Ascending aorta (tissue), 2 donors: ENCODE measurements around the gene LEFTY1. TPM values are rescaled to one million over a fixed set of nuclear protein-coding genes. Genes with fewer than 3 reads are reported as not detected.

Experiments used
- DNase-seq, 2 donors: peaks; one replicate each; pipeline ENCODE4 v3.0.0-alpha.2; 2019; ENCODE audit warnings: low spot score in 2 of 2
- H3K27ac ChIP-seq, 2 donors: fragments of 200-600 bp; sonication (generic); one replicate each; pipeline ENCODE4 v1.5.1; 2016 to 2017; ENCODE audit warnings: mild to moderate bottlenecking in 1 of 2
- H3K27me3 ChIP-seq: fragments of 200-600 bp; sonication (generic); one replicate; pipeline ENCODE4 v1.5.1; 2017
- H3K36me3 ChIP-seq, 2 donors: fragments of 200-600 bp; sonication (generic); one replicate each; pipeline ENCODE4 v1.5.1; 2016
- H3K4me1 ChIP-seq, 2 donors: fragments of 200-600 bp; sonication (generic); one replicate each; pipeline ENCODE4 v1.5.1; 2016 to 2017; ENCODE audit warnings: mild to moderate bottlenecking in 1 of 2
- H3K4me3 ChIP-seq, 2 donors: fragments of 200-600 bp; sonication (generic); one replicate each; pipeline ENCODE4 v1.5.1; 2016 to 2017; ENCODE audit warnings: mild to moderate bottlenecking in 1 of 2
- H3K9me3 ChIP-seq, 2 donors: fragments of 200-600 bp; sonication (generic); one replicate each; pipeline ENCODE4 v1.5.1; 2016
- intact Hi-C: fragments of 100-400 bp; cut with DNase I; formaldehyde crosslinking; loops from one replicate; pipeline ENCODE4 v1.15.1; 2023
- total RNA-seq: library from RNA; depleted of rRNA; stranded (reverse); fragments of >200 nt; gene quantifications from one replicate; pipeline ENCODE4 v1.1.0, GENCODE V29; 2016
- TF ChIP-seq, protein P1 (sequence below), 3 experiments: fragments of 200-600 bp in 2 of 3; fragments of 450-650 bp in 1 of 3; sonication (generic) in 2 of 3; IDR thresholded peaks; one replicate each; pipeline ENCODE4 v1.5.1; 2016 to 2019; ENCODE audit warnings: antibody characterized with exemption in 3 of 3, mild to moderate bottlenecking in 1 of 3, moderate library complexity in 1 of 3

LEFTY1 gene
- total RNA-seq, 1 donor from 2014 or later = not detected

DNA sequence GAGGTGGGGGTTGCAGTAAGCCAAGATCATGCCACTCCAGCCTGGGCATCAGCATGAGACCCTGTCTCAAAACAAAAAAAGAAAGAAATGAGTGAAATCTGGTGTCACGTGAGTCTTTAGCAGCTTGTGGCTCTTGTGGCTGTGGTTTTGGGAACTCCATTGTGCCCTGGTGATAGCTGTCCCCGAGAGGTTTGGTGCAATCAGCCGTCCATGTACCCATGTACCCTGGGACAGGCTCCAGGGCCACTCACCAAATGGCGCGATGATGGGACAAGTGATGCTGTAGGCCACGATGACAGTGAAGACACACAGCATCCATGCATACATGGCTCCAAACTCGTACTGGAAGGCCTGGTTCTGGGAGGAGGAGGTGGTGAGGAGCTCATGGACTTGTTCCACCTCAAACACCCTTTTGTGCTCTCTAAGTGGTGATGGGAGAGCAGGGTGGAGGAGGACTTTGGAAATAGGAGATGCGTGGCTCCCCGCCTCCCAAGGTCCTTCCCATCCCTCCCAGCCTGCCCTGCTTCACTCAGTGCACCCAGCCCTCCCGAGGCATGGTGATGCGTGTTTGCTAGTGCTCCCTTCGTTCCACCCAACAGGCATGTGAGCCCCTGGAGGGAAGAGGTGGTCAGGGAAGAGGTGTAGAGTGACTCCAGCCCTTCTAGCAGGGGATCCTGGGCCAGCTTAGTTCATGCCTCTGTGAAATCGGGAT, 36.4 kb downstream of the LEFTY1 start:
- intact Hi-C loops = no loop called here
- peaks cover 51 to 71% of the 10 kb centered on the region in 2 donors for H3K36me3 ChIP-seq
- TF ChIP-seq, protein P1, sequence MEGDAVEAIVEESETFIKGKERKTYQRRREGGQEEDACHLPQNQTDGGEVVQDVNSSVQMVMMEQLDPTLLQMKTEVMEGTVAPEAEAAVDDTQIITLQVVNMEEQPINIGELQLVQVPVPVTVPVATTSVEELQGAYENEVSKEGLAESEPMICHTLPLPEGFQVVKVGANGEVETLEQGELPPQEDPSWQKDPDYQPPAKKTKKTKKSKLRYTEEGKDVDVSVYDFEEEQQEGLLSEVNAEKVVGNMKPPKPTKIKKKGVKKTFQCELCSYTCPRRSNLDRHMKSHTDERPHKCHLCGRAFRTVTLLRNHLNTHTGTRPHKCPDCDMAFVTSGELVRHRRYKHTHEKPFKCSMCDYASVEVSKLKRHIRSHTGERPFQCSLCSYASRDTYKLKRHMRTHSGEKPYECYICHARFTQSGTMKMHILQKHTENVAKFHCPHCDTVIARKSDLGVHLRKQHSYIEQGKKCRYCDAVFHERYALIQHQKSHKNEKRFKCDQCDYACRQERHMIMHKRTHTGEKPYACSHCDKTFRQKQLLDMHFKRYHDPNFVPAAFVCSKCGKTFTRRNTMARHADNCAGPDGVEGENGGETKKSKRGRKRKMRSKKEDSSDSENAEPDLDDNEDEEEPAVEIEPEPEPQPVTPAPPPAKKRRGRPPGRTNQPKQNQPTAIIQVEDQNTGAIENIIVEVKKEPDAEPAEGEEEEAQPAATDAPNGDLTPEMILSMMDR (IDR thresholded peaks at IDR 0.05) = no peak
- H3K9me3 ChIP-seq = no peaks in the 10 kb centered on the region
- H3K27me3 ChIP-seq = no peaks in the 10 kb centered on the region
- no peak overlapping the region for H3K27ac ChIP-seq
- H3K4me1 ChIP-seq = no peaks in the 10 kb centered on the region
- no peak overlapping the region for H3K4me3 ChIP-seq
- no peak for DNase-seq

DNA sequence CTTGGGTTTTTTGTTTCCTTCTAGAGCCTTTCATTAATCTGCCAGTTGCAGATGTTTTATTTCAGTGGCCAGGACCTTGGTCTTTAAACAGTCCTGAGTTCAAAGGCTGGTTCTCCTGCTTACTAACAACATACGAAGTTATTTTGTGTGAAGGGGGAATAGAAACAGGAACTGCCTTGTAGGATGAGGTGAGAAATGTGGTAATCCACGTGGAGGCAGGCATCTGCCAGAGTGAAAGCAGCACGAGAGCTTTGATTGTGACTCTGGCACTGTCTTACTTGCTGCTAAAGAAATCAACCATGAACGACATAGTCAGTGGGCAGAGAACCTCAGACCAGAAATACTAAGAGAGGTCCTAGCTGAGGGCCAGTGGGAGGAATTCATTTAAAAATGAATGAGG, 37.1 kb downstream of the LEFTY1 start:
- Histone ChIP-seq H3K4me3 (no peak overlapping the region), H3K27ac (no peak overlapping the region), H3K36me3 (peaks cover 55 to 70% of the 10 kb centered on the region in 2 donors), H3K27me3 (no peaks in the 10 kb centered on the region), H3K4me1 (no peaks in the 10 kb centered on the region), H3K9me3 (no peaks in the 10 kb centered on the region)
- intact Hi-C loops = no loop called here
- no peak for DNase-seq
- TF ChIP-seq, protein P1 (IDR thresholded peaks at IDR 0.05) = no peak

DNA sequence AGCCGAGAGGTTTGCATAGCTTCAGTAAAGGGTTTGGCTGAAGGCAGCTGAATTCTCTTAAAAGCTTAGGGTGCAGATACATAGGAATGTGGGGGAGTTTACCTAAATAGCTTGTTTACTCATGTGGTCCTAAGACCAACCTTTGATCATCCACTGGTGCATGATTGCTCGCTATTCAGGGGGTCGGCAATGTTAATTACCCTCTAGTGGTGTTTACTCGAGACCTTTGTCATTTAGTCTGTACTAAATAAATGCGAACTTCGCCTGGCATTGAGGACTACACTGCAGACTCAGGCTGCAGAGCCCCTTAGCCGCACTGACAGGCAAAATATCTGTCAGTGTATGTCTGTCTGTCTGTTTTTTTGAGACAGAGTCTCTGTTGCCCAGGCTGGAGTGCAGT, 38.6 kb downstream of the LEFTY1 start:
- no peaks in the 10 kb centered on the region for H3K9me3 ChIP-seq
- H3K4me1 ChIP-seq = peaks cover 0 to 2% of the 10 kb centered on the region in 2 donors
- intact Hi-C loops = no loop called here
- peaks cover 53 to 66% of the 10 kb centered on the region in 2 donors for H3K36me3 ChIP-seq
- no peak overlapping the region for H3K27ac ChIP-seq
- TF ChIP-seq, protein P1 (IDR thresholded peaks at IDR 0.05) = no peak
- no peak for DNase-seq
- H3K4me3 ChIP-seq = no peak overlapping the region
- H3K27me3 ChIP-seq = no peaks in the 10 kb centered on the region

DNA sequence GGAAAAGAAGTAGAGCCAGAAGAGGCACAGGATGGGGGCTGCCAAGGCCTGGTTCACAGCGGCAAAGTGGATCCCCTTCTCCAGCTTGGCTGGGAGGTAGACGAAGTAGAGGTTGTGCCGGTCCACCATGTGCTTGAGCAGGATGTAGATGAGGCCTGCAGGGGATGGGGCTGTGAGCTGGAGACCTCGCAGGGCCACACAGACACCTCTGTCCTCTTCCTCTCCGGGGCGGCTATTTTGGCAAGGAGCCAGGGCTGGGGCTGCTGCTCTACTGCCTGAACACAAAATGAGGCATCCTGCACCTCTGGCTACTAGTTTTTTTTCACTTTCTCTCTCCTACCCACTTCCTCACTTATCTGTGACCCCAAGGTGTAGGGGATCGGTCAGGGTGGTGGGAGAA, 39.0 kb downstream of the LEFTY1 start:
- TF ChIP-seq, protein P1 (IDR thresholded peaks at IDR 0.05) = no peak
- DNase-seq = no peak
- H3K9me3 ChIP-seq = no peaks in the 10 kb centered on the region
- no peak overlapping the region for H3K4me3 ChIP-seq
- H3K27ac ChIP-seq = no peak overlapping the region
- no peaks in the 10 kb centered on the region for H3K27me3 ChIP-seq
- intact Hi-C loops = no loop called here
- peaks cover 0 to 2% of the 10 kb centered on the region in 2 donors for H3K4me1 ChIP-seq
- peaks cover 50 to 63% of the 10 kb centered on the region in 2 donors for H3K36me3 ChIP-seq

DNA sequence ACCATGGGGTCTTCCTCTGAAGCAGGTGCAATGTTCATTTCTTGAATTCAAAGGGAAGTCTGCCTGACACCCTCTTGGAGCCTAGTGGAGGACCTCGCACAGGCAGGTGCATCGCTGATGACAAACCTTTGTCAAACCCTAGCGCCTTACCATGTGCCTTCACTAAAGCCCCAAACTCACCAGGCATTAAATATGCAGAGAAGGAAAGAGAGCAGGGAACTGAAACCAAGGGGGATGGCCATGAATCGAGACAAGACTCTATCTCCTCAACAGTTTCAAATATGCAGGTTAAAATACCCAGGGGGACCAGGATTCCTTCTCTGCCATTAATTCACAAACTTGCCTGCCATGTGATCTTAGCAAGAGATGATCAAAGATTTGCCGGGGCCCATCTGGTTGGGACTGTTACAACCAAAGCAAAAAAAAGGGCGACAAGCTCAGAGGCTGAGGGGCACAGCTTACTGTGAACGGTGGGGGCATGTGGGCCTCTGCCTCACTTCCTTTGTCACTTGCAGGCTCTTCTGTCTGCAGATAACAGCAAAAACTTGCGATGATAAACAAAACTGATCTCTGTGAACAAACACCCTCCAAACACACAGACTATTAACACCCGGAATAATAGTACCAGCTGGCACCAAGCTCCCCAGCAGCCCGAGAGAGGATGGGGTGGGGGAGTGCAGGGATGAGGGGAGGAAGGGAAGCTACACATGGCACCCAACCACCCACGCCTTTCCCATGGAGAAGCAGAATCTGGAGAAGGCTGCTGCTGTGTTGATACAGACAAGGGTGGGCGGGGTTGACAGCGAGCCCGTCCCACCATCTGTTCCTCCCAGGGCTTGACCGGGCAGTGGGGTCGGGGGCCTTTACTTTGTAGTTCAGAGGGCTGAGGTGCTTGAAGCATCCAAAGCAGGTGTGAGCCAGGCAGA, 40.7 kb downstream of the LEFTY1 start:
- H3K27ac ChIP-seq = no peak overlapping the region
- intact Hi-C loops = no loop called here
- no peak overlapping the region for H3K4me3 ChIP-seq
- H3K9me3 ChIP-seq = no peaks in the 10 kb centered on the region
- no peak for DNase-seq
- H3K27me3 ChIP-seq = no peaks in the 10 kb centered on the region
- H3K36me3 ChIP-seq = peaks cover 51 to 58% of the 10 kb centered on the region in 2 donors
- TF ChIP-seq, protein P1 (IDR thresholded peaks at IDR 0.05) = no peak
- peaks cover 0 to 2% of the 10 kb centered on the region in 2 donors for H3K4me1 ChIP-seq
